Left lung (tissue), 10 donors: ENCODE results near the gene RNASEH2B. TPM values are rescaled to one million over a fixed set of nuclear protein-coding genes. Genes with fewer than 3 reads are reported as not detected.

Experiments used
- ATAC-seq: fragments of 200-7000 bp; cut with Tn5 transposase; one replicate; pipeline ENCODE4 v1.9.1; 2020; ENCODE audit warnings: moderate library complexity
- DNase-seq, 4 donors: peaks; one replicate each; pipeline ENCODE4 v3.0.0-alpha.2; 2013 to 2020
- H3K27ac ChIP-seq, 2 donors: fragments of 200-600 bp; sonication (generic) in 1 of 2; one replicate each; pipeline versions ENCODE4 v1.5.0 to v1.8.0; 2020 to 2021
- H3K27me3 ChIP-seq, 2 donors: fragments of 200-600 bp; sonication (generic) in 1 of 2; one replicate each; pipeline versions ENCODE4 v1.5.0 to v1.8.0; 2020 to 2021
- H3K36me3 ChIP-seq, 2 donors: fragments of 200-600 bp; sonication (generic) in 1 of 2; one replicate each; pipeline versions ENCODE4 v1.5.0 to v1.8.0; 2020 to 2021
- H3K4me1 ChIP-seq, 2 donors: fragments of 200-600 bp; one replicate each; pipeline ENCODE4 v1.8.0; 2021
- H3K4me3 ChIP-seq, 2 donors: fragments of 200-600 bp; sonication (generic) in 1 of 2; one replicate each; pipeline versions ENCODE4 v1.5.0 to v1.8.0; 2020 to 2021; ENCODE audit warnings: mild to moderate bottlenecking in 1 of 2
- H3K9me3 ChIP-seq, 2 donors: fragments of 200-600 bp; sonication (generic) in 1 of 2; one replicate each; pipeline versions ENCODE4 v1.5.0 to v1.8.0; 2020 to 2021
- intact Hi-C, 2 donors: fragments of 100-400 bp; cut with DNase I; formaldehyde crosslinking; loops; one replicate each; pipeline versions ENCODE4 v1.11.2 to v1.14.2; 2022
- polyA plus RNA-seq, 6 donors: library from polyadenylated mRNA; unstranded; fragments of 120-200 nt; gene quantifications; one replicate each; pipeline ENCODE4 v1.2.1, GENCODE V29; 2013; ENCODE audit not compliant: insufficient read length in 6 of 6
- total RNA-seq, 2 donors: library from RNA; stranded (reverse); fragmentation: NEBNext Ultra II Directional; extraction: Animal tissue kit (Norgen Biotek cat#: 25700); gene quantifications; one replicate each; pipeline ENCODE4 v1.2.1, GENCODE V29; 2021
- TF ChIP-seq, protein P1 (sequence below), 2 donors: fragments of 200-600 bp; sonication (generic) in 1 of 2; IDR thresholded peaks; one replicate each; pipeline versions ENCODE4 v1.5.0 to v1.8.0; 2021; ENCODE audit warnings: antibody characterized with exemption in 2 of 2
- donor health status: DM: no; HTN: yes; CAD: no.
- donor health status: DM: no; HTN: no; CAD: no.

RNASEH2B gene
- total and polyA plus RNA-seq, 8 donors, result 39.6 to 73.3 (median 63.5) TPM

- peak overlapping the region in 1 of 2 donors; percentile 38 for H3K27ac ChIP-seq
- intact Hi-C loops, result loop anchor here in 1 of 2 donors (10.0 kb wide), 1 partner anchor 944 kb away; no protein-coding TSS in a partner anchor
- H3K27me3 ChIP-seq, result no peaks in the 10 kb centered on the region
- no peak for ATAC-seq
- no peak overlapping the region for H3K4me3 ChIP-seq
- TF ChIP-seq, protein P1, sequence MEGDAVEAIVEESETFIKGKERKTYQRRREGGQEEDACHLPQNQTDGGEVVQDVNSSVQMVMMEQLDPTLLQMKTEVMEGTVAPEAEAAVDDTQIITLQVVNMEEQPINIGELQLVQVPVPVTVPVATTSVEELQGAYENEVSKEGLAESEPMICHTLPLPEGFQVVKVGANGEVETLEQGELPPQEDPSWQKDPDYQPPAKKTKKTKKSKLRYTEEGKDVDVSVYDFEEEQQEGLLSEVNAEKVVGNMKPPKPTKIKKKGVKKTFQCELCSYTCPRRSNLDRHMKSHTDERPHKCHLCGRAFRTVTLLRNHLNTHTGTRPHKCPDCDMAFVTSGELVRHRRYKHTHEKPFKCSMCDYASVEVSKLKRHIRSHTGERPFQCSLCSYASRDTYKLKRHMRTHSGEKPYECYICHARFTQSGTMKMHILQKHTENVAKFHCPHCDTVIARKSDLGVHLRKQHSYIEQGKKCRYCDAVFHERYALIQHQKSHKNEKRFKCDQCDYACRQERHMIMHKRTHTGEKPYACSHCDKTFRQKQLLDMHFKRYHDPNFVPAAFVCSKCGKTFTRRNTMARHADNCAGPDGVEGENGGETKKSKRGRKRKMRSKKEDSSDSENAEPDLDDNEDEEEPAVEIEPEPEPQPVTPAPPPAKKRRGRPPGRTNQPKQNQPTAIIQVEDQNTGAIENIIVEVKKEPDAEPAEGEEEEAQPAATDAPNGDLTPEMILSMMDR (IDR thresholded peaks at IDR 0.05), result no peak
- peaks cover 0 to 26% of the 10 kb centered on the region in 2 donors for H3K9me3 ChIP-seq
- peaks cover 22 to 71% of the 10 kb centered on the region in 2 donors for H3K4me1 ChIP-seq
- no peaks in the 10 kb centered on the region for H3K36me3 ChIP-seq
- no peak for DNase-seq
Observed at GRCh38 chr13:50919277-50919676, 9.7 kb downstream of the RNASEH2B start.

DNA sequence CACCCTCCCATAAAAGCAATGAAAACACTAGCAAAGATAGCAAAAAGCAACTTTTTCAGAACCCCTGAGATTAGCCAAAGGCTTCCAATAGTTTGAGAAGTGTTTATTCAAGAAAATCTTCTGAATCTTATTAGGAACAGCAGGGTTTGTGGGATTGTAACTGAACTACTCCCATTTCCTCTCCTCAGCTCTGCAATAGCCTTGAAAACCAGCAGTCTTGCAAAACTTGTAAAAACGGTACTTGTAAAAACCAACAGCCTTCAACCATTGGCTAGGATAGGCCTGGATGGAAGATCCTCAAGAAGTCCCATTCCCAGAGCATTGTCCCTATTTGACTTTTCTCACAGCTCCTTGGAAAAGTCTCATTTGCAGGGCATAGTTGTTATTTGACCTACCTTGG lies 12.1 kb downstream of the RNASEH2B start:
- no peak for DNase-seq
- Histone ChIP-seq H3K27ac (no peak overlapping the region), H3K9me3 (peaks cover 0 to 35% of the 10 kb centered on the region in 2 donors), H3K36me3 (no peaks in the 10 kb centered on the region), H3K4me3 (no peak overlapping the region), H3K27me3 (no peaks in the 10 kb centered on the region), H3K4me1 (peaks cover 13 to 47% of the 10 kb centered on the region in 2 donors)
- TF ChIP-seq, protein P1 (IDR thresholded peaks at IDR 0.05), result no peak
- intact Hi-C loops, result no loop called here
- no peak for ATAC-seq

DNA sequence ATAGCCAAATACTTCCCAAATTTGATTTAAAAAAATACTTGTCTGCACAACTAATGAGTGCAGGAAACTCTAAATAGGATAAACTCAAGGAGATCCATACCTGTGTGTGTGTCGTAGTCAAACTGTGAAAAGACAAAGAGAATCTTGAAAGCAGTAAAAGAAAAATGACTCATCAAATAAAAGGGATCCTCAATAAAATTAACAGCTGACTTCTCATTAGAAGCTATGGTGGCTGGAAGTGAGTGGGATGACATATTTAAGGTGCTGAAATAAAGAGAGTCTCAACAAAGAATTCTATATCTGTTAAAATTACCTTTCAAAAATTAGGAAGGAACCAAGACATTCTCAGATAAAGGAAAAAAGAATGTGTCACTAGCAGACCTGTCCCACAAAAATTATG lies 13.7 kb downstream of the RNASEH2B start:
- H3K36me3 ChIP-seq, result no peaks in the 10 kb centered on the region
- no peaks in the 10 kb centered on the region for H3K27me3 ChIP-seq
- intact Hi-C loops, result no loop called here
- H3K9me3 ChIP-seq, result peaks cover 0 to 35% of the 10 kb centered on the region in 2 donors
- H3K4me3 ChIP-seq, result no peak overlapping the region
- no peak for ATAC-seq
- TF ChIP-seq, protein P1 (IDR thresholded peaks at IDR 0.05), result no peak
- peaks cover 8 to 44% of the 10 kb centered on the region in 2 donors for H3K4me1 ChIP-seq
- no peak for DNase-seq
- no peak overlapping the region for H3K27ac ChIP-seq

GRCh38 chr13:50924025-50924424 lies 14.4 kb downstream of the RNASEH2B start:
- H3K36me3 ChIP-seq, result no peaks in the 10 kb centered on the region
- H3K4me1 ChIP-seq, result peaks cover 11 to 43% of the 10 kb centered on the region in 2 donors
- H3K4me3 ChIP-seq, result no peak overlapping the region
- intact Hi-C loops, result no loop called here
- TF ChIP-seq, protein P1 (IDR thresholded peaks at IDR 0.05), result no peak
- no peaks in the 10 kb centered on the region for H3K27me3 ChIP-seq
- peaks cover 0 to 35% of the 10 kb centered on the region in 2 donors for H3K9me3 ChIP-seq
- ATAC-seq, result no peak
- no peak overlapping the region for H3K27ac ChIP-seq
- DNase-seq, result no peak

GRCh38 chr13:50927701-50928100 lies 18.1 kb downstream of the RNASEH2B start:
- H3K9me3 ChIP-seq, result peaks cover 0 to 25% of the 10 kb centered on the region in 2 donors
- intact Hi-C loops, result no loop called here
- H3K27ac ChIP-seq, result peak overlapping the region in 1 of 2 donors; percentile 51
- ATAC-seq (no peak), DNase-seq (no peak)
- peaks cover 11 to 19% of the 10 kb centered on the region in 2 donors for H3K4me1 ChIP-seq
- no peak overlapping the region for H3K4me3 ChIP-seq
- no peaks in the 10 kb centered on the region for H3K27me3 ChIP-seq
- TF ChIP-seq, protein P1 (IDR thresholded peaks at IDR 0.05), result no peak
- peaks cover 0 to 5% of the 10 kb centered on the region in 2 donors for H3K36me3 ChIP-seq
